Measurements from ENCODE around the gene KBTBD6. TPM values are rescaled to one million over a fixed set of nuclear protein-coding genes. Genes with fewer than 3 reads are reported as not detected.

Gene KBTBD6
- total RNA-seq, 1 experiment from 2014 or later = 7.5 TPM

GRCh38 chr13:41157048-41157717 is 24.6 kb upstream of the KBTBD6 start:
- Histone ChIP-seq H2AFZ (ENCODE audit: low read length) (no peak overlapping the region), H3K4me2 (ENCODE audit: low read depth, low read length, poor library complexity, severe bottlenecking) (no peak overlapping the region), H3K27me3 (ENCODE audit: low read length) (no peaks in the 10 kb centered on the region), H3K9me2 (replicated peaks; ENCODE audit: insufficient read depth, low read length) (no peaks in the 10 kb centered on the region), H3K27ac (ENCODE audit: low read length) (no peak overlapping the region), H3K4me1 (ENCODE audit: low read length) (no peaks in the 10 kb centered on the region), H3K36me3 (ENCODE audit: insufficient read depth, low read length) (no peaks in the 10 kb centered on the region), H3K9me3 (ENCODE audit: low read length) (peaks cover 4% of the 10 kb centered on the region; the same call in 1 of the 2 replicates), H4K20me1 (ENCODE audit: insufficient read depth, low read depth, low read length) (no peaks in the 10 kb centered on the region), H3K9ac (ENCODE audit: low read length) (no peak overlapping the region), H3K79me2 (ENCODE audit: low read length) (no peaks in the 10 kb centered on the region), H3K4me3 (ENCODE audit: low read length) (no peak overlapping the region)
- no peak for DNase-seq

GRCh38 chr13:41156620-41157019 is 24.0 kb upstream of the KBTBD6 start:
- no peaks in the 10 kb centered on the region for H3K36me3 ChIP-seq (ENCODE audit: insufficient read depth, low read length)
- no peaks in the 10 kb centered on the region for H3K9me2 ChIP-seq (replicated peaks; ENCODE audit: insufficient read depth, low read length)
- H3K4me1 ChIP-seq (ENCODE audit: low read length) = no peaks in the 10 kb centered on the region
- no peak overlapping the region for H3K27ac ChIP-seq (ENCODE audit: low read length)
- no peaks in the 10 kb centered on the region for H4K20me1 ChIP-seq (ENCODE audit: insufficient read depth, low read depth, low read length)
- no peaks in the 10 kb centered on the region for H3K27me3 ChIP-seq (ENCODE audit: low read length)
- H3K4me3 ChIP-seq (ENCODE audit: low read length) = no peak overlapping the region
- peaks cover 10% of the 10 kb centered on the region; the same call in 1 of the 2 replicates for H3K9me3 ChIP-seq (ENCODE audit: low read length)
- no peak overlapping the region for H3K4me2 ChIP-seq (ENCODE audit: low read depth, low read length, poor library complexity, severe bottlenecking)
- H2AFZ ChIP-seq (ENCODE audit: low read length) = no peak overlapping the region
- H3K79me2 ChIP-seq (ENCODE audit: low read length) = no peaks in the 10 kb centered on the region
- no peak overlapping the region for H3K9ac ChIP-seq (ENCODE audit: low read length)
- no peak for DNase-seq

- Histone ChIP-seq H3K27ac (ENCODE audit: low read length) (no peak overlapping the region), H4K20me1 (ENCODE audit: insufficient read depth, low read depth, low read length) (no peaks in the 10 kb centered on the region), H2AFZ (ENCODE audit: low read length) (no peak overlapping the region), H3K9me2 (replicated peaks; ENCODE audit: insufficient read depth, low read length) (no peaks in the 10 kb centered on the region), H3K9me3 (ENCODE audit: low read length) (peaks cover 28% of the 10 kb centered on the region), H3K79me2 (ENCODE audit: low read length) (no peaks in the 10 kb centered on the region), H3K36me3 (ENCODE audit: insufficient read depth, low read length) (0 out of 2 replicates have a peak, but pooled peaks cover 5% of the 10 kb centered on the region), H3K4me1 (ENCODE audit: low read length) (no peaks in the 10 kb centered on the region), H3K27me3 (ENCODE audit: low read length) (no peaks in the 10 kb centered on the region), H3K4me2 (ENCODE audit: low read depth, low read length, poor library complexity, severe bottlenecking) (no peak overlapping the region), H3K9ac (ENCODE audit: low read length) (no peak overlapping the region), H3K4me3 (ENCODE audit: low read length) (no peak overlapping the region)
- no peak for DNase-seq
Observed at GRCh38 chr13:41154042-41154441, 21.4 kb upstream of the KBTBD6 start.

- H3K4me1 ChIP-seq (ENCODE audit: low read length) = no peaks in the 10 kb centered on the region
- H3K4me3 ChIP-seq (ENCODE audit: low read length) = no peak overlapping the region
- no peaks in the 10 kb centered on the region for H3K27me3 ChIP-seq (ENCODE audit: low read length)
- H3K4me2 ChIP-seq (ENCODE audit: low read depth, low read length, poor library complexity, severe bottlenecking) = no peak overlapping the region
- no peaks in the 10 kb centered on the region for H3K79me2 ChIP-seq (ENCODE audit: low read length)
- peak; percentile 20 for DNase-seq
- no peaks in the 10 kb centered on the region for H3K9me2 ChIP-seq (replicated peaks; ENCODE audit: insufficient read depth, low read length)
- peaks cover 46% of the 10 kb centered on the region for H3K9me3 ChIP-seq (ENCODE audit: low read length)
- no peak overlapping the region for H2AFZ ChIP-seq (ENCODE audit: low read length)
- 0 out of 2 replicates have a peak, but pooled peaks cover 5% of the 10 kb centered on the region for H3K36me3 ChIP-seq (ENCODE audit: insufficient read depth, low read length)
- no peaks in the 10 kb centered on the region for H4K20me1 ChIP-seq (ENCODE audit: insufficient read depth, low read depth, low read length)
- no peak overlapping the region for H3K27ac ChIP-seq (ENCODE audit: low read length)
- H3K9ac ChIP-seq (ENCODE audit: low read length) = no peak overlapping the region
Observed at GRCh38 chr13:41152005-41152404, 19.4 kb upstream of the KBTBD6 start.

- Histone ChIP-seq H3K9ac (ENCODE audit: low read length) (no peak overlapping the region), H3K4me2 (ENCODE audit: low read depth, low read length, poor library complexity, severe bottlenecking) (no peak overlapping the region), H3K36me3 (ENCODE audit: insufficient read depth, low read length) (0 out of 2 replicates have a peak, but pooled peaks cover 5% of the 10 kb centered on the region), H3K4me3 (ENCODE audit: low read length) (no peak overlapping the region), H2AFZ (ENCODE audit: low read length) (no peak overlapping the region), H3K79me2 (ENCODE audit: low read length) (no peaks in the 10 kb centered on the region), H4K20me1 (ENCODE audit: insufficient read depth, low read depth, low read length) (no peaks in the 10 kb centered on the region), H3K9me3 (ENCODE audit: low read length) (peaks cover 51% of the 10 kb centered on the region), H3K9me2 (replicated peaks; ENCODE audit: insufficient read depth, low read length) (no peaks in the 10 kb centered on the region), H3K27ac (ENCODE audit: low read length) (no peak overlapping the region), H3K27me3 (ENCODE audit: low read length) (no peaks in the 10 kb centered on the region), H3K4me1 (ENCODE audit: low read length) (no peaks in the 10 kb centered on the region)
- DNase-seq = no peak
Observed at GRCh38 chr13:41150058-41150457, 17.5 kb upstream of the KBTBD6 start.

GRCh38 chr13:41148419-41149283 is 16.0 kb upstream of the KBTBD6 start:
- Histone ChIP-seq H3K36me3 (ENCODE audit: insufficient read depth, low read length) (0 out of 2 replicates have a peak, but pooled peaks cover 5% of the 10 kb centered on the region), H3K79me2 (ENCODE audit: low read length) (no peaks in the 10 kb centered on the region)

GRCh38 chr13:41145136-41145908 is 12.7 kb upstream of the KBTBD6 start:
- no peak overlapping the region for H3K9ac ChIP-seq (ENCODE audit: low read length)
- H3K4me3 ChIP-seq (ENCODE audit: low read length) = no peak overlapping the region

More at GRCh38 chr13:41148419-41149283, 16.0 kb upstream of the KBTBD6 start:
- no peak for DNase-seq
- Histone ChIP-seq H3K9ac (ENCODE audit: low read length) (no peak overlapping the region), H2AFZ (ENCODE audit: low read length) (no peak overlapping the region), H3K4me1 (ENCODE audit: low read length) (no peaks in the 10 kb centered on the region), H3K27me3 (ENCODE audit: low read length) (no peaks in the 10 kb centered on the region), H3K4me2 (ENCODE audit: low read depth, low read length, poor library complexity, severe bottlenecking) (no peak overlapping the region), H4K20me1 (ENCODE audit: insufficient read depth, low read depth, low read length) (no peaks in the 10 kb centered on the region), H3K9me2 (replicated peaks; ENCODE audit: insufficient read depth, low read length) (no peaks in the 10 kb centered on the region), H3K4me3 (ENCODE audit: low read length) (no peak overlapping the region), H3K9me3 (ENCODE audit: low read length) (peaks cover 51% of the 10 kb centered on the region), H3K27ac (ENCODE audit: low read length) (no peak overlapping the region)

More at GRCh38 chr13:41145136-41145908, 12.7 kb upstream of the KBTBD6 start:
- no peak for DNase-seq
- no peaks in the 10 kb centered on the region for H3K27me3 ChIP-seq (ENCODE audit: low read length)
- 0 out of 2 replicates have a peak, but pooled peaks cover 3% of the 10 kb centered on the region for H3K36me3 ChIP-seq (ENCODE audit: insufficient read depth, low read length)
- H4K20me1 ChIP-seq (ENCODE audit: insufficient read depth, low read depth, low read length) = no peaks in the 10 kb centered on the region
- H3K79me2 ChIP-seq (ENCODE audit: low read length) = no peaks in the 10 kb centered on the region
- H3K9me2 ChIP-seq (replicated peaks; ENCODE audit: insufficient read depth, low read length) = no peaks in the 10 kb centered on the region
- no peak overlapping the region for H3K4me2 ChIP-seq (ENCODE audit: low read depth, low read length, poor library complexity, severe bottlenecking)
- no peaks in the 10 kb centered on the region for H3K4me1 ChIP-seq (ENCODE audit: low read length)
- no peak overlapping the region for H3K27ac ChIP-seq (ENCODE audit: low read length)
- no peak overlapping the region for H2AFZ ChIP-seq (ENCODE audit: low read length)
- H3K9me3 ChIP-seq (ENCODE audit: low read length) = peaks cover 36% of the 10 kb centered on the region
